ENCODE results near the gene CREM.

Gene CREM

DNA sequence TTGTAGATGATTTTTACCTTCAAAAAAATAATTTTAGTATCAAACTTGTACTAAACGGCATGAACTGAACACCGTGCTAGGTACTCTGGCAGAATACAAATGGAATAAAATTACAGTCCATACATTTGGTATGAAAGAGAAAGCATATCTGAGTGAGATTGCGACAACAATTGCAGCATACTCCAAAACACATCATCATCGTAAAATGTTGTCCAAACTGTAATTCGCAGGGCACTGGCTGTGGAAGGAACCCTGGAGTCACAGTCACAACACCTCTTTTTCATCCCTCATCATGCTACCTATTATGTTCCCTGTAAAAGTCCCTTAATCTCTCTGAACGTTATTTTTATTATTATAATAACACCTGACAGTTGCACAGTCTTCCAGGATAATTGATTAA is 13.5 kb downstream of the CREM start:
- no peaks in the 10 kb centered on the region for H3K27me3 Mint-ChIP-seq (ENCODE audit: low read depth, poor library complexity)
- TF ChIP-seq CTCF (IDR thresholded peaks at IDR 0.05), result no peak
- H3K4me3 Mint-ChIP-seq, result no peak overlapping the region

DNA sequence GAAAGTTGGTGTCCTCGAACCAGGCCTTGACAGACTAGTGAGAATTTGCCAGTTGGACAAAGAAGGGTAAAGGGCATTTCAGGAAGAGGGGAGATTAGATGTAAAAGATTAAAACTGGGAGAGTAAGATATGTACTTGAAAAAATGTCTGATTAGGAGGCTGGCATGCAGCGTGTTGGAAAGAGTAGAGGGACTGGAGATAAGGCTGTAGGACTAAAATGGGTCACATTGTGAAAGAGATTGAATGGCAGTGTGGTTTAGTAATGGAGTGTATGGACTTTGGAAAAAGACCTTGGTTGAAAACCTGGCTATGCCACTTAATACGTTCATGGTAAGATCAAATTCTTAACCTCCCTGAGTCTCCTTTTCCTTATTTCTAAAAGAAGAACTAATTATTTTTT is 14.1 kb downstream of the CREM start:
- no peak for TF ChIP-seq CTCF (IDR thresholded peaks at IDR 0.05)
- H3K27ac Mint-ChIP-seq, result no peak overlapping the region

More for the DNA sequence above, 13.5 kb downstream of the CREM start:
- Mint-ChIP-seq H3K27ac (no peak overlapping the region), H3K4me1 (peaks cover 14% of the 10 kb centered on the region), H3K36me3 (ENCODE audit: low read depth) (peaks cover 9% of the 10 kb centered on the region), H3K9me3 (peaks cover 3% of the 10 kb centered on the region)
- DNase-seq, result no peak

DNA sequence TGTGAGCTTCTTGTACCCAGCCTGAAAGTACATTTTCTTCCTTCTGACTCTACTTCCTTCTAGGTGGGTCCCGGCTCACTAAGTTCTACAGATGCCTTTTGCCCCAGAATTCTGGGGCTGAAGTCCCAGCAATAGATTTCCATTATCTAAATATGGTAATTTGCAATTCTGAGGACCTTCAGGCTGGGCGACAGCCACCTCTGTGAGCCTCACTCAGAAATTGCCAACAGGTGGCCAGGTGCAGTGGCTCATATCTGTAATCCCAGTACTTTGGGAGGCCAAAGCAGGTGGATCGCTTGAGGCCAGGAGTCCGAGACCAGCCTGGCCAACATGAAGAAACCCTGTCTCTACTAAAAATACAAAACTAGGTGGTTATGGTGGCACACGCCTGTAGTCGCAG is 23.7 kb downstream of the CREM start:
- Mint-ChIP-seq H3K4me1 (peaks cover 37% of the 10 kb centered on the region), H3K9me3 (no peaks in the 10 kb centered on the region), H3K4me3 (no peak overlapping the region), H3K27ac (no peak overlapping the region), H3K36me3 (ENCODE audit: low read depth) (peaks cover 28% of the 10 kb centered on the region), H3K27me3 (ENCODE audit: low read depth, poor library complexity) (no peaks in the 10 kb centered on the region)
- no peak for DNase-seq
- no peak for TF ChIP-seq CTCF (IDR thresholded peaks at IDR 0.05)

More for the DNA sequence above, 14.1 kb downstream of the CREM start:
- H3K9me3 Mint-ChIP-seq, result peaks cover 3% of the 10 kb centered on the region
- H3K4me3 Mint-ChIP-seq, result no peak overlapping the region
- no peaks in the 10 kb centered on the region for H3K27me3 Mint-ChIP-seq (ENCODE audit: low read depth, poor library complexity)
- H3K4me1 Mint-ChIP-seq, result peaks cover 18% of the 10 kb centered on the region
- H3K36me3 Mint-ChIP-seq (ENCODE audit: low read depth), result peaks cover 12% of the 10 kb centered on the region
- DNase-seq, result no peak

- no peaks in the 10 kb centered on the region for H3K27me3 Mint-ChIP-seq (ENCODE audit: low read depth, poor library complexity)
- no peak for DNase-seq
- peaks cover 9% of the 10 kb centered on the region for H3K9me3 Mint-ChIP-seq
- peaks cover 30% of the 10 kb centered on the region for H3K4me1 Mint-ChIP-seq
- H3K4me3 Mint-ChIP-seq, result no peak overlapping the region
- no peak overlapping the region for H3K27ac Mint-ChIP-seq
- no peak for TF ChIP-seq CTCF (IDR thresholded peaks at IDR 0.05)
- peaks cover 39% of the 10 kb centered on the region for H3K36me3 Mint-ChIP-seq (ENCODE audit: low read depth)
These were observed 26.3 kb downstream of the CREM start for GRCh38 chr10:35152992-35153391.

DNA sequence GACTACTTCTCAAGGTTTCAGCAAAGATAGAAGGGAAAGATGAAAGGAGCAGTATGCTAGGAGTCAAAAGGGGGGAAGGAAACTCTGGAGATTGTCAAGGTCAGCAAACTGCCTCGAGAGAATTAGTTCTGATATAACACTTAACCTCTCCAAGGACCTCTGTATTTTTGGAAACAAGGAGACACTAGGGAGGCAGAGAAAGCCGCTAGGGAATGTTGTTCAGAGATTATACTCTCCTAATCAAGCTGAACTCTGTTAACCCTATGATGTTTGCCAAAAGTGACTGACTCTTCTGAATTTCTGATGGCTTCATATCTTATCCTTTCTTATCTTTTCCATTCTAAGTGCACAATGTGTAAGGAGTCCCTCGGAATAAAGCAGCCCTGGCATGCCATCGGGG is 27.1 kb downstream of the CREM start:
- Mint-ChIP-seq H3K9me3 (peaks cover 14% of the 10 kb centered on the region), H3K4me3 (no peak overlapping the region), H3K4me1 (peaks cover 30% of the 10 kb centered on the region), H3K27ac (no peak overlapping the region), H3K36me3 (ENCODE audit: low read depth) (peaks cover 45% of the 10 kb centered on the region), H3K27me3 (ENCODE audit: low read depth, poor library complexity) (no peaks in the 10 kb centered on the region)
- TF ChIP-seq CTCF (IDR thresholded peaks at IDR 0.05), result no peak
- DNase-seq, result no peak

DNA sequence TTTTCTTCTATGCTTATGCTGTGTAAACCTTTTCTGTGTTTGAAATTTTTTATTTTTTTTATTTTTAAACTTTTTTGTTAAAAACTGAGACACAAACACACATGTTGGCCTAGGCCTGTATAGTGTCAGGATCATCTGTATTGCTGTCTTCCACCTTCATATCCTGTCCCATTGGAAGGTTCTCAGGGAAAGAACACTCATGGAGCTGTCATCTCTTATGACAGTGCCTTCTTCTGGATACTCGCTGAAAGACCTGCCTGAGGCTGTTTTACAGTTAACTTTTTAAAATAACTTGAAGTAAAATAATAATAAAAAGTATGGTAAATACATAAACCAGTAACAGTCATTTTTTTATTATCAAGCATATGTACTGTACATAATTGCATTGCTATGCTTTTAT is 34.1 kb downstream of the CREM start:
- peaks cover 26% of the 10 kb centered on the region for H3K9me3 Mint-ChIP-seq
- no peak overlapping the region for H3K4me3 Mint-ChIP-seq
- H3K27me3 Mint-ChIP-seq (ENCODE audit: low read depth, poor library complexity), result no peaks in the 10 kb centered on the region
- H3K27ac Mint-ChIP-seq, result no peak overlapping the region
- H3K36me3 Mint-ChIP-seq (ENCODE audit: low read depth), result peaks cover 54% of the 10 kb centered on the region
- DNase-seq, result no peak
- TF ChIP-seq CTCF (IDR thresholded peaks at IDR 0.05), result no peak
- H3K4me1 Mint-ChIP-seq, result no peaks in the 10 kb centered on the region
